ENCODE results near the gene TMEM44.
"Not testable (repeated sequence)": the region's sequence is repeated elsewhere in the genome, so short reads cannot be mapped to it uniquely, and the experiment has no call there.

TMEM44 gene

DNA sequence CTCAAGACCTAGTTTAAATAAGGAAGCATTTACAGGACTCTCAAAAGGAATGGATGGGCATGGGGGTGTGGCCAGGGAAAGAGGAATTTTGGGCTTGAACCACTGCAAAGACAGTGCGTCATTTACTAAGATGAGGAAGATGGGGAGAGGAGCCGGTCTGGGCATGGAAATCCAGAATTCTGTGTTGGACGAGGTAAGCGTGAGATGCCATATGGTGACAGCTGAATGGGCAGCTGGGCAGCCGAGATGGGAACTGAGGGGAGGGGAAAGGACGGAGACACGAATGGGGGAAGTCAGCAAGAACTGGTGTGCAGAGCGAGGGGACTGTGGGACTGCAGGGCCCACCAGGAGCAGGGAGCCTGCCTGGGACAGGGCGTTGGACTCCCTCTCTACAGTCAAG is 24.2 kb downstream of the TMEM44 start:
- no peak for DNase-seq

DNA sequence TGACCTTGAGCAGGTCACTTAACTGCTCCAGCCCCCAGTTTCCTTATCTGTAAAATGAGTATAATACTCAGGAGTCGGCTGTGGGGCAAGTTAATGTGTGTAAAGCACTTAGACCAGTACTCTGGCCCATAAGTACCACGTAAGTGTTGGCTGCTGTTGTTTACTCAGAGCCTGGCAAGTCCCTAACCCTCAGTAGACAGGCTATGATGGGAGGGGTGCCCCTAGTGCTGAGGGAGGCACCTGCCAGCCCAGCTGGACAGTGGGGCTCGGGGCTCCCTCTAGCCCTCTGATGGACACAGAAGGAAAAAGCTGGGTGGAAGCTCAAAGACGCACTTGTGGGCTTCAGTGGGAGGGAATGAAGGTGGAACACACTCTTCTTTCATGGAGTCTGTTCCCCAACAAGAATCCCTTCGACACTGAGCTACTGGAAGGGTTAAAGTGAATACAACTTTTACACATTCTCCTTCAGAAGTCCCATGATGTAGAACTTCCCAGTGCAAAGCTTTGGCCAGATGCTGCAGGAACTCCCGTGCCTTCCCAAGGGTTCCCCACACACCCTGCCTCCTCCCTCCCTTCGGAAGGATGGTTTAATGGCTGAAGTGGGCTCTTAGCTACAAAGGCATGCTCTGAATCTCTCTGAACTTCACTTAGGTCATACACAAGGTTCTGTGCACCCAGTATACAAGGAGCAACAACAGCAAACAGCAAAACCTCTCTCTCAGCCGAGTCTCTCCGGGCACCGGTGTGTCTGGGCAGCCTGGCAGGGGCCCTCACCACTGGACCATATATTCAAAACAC is 25.4 kb downstream of the TMEM44 start:
- DNase-seq: no peak

DNA sequence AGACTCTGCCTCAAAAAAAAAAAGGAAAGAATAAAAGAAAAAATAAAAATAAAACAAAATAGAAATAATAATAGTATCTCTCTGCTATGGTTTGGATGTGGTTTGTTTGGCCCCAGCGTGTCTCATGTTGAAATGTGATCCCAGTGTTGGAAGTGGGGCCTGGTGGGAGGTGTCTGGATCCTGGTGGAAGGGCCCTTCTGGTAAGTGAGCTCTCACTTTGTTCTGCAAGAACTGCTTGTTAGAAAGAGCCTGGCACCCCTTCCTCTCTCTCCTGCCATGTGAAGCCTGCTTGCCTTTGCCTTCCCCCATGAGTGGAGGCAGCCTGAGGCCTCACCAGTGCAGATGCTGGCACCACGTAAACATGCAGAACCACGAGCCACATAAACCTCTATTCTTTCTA is 26.3 kb downstream of the TMEM44 start:
- DNase-seq: no peak

DNA sequence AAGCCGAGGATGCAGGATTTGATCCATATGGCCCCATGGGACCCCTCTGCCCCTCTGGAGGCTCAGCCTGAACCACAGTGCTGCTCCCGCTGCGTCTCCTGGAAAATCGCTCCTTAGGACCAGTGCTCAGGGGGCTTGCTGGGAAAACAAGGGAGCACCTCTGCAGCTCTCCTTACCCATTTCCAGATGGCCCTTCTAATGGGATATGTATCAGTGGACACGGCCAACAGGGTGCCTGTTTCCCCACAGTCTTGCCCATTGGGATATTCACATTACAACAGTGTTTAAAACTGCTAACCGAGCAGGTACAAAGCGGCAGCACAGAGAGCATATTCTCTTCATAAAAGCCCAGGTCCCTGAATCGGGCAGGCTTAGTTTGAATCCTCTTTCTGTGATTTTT is 27.1 kb downstream of the TMEM44 start:
- DNase-seq: no peak

DNA sequence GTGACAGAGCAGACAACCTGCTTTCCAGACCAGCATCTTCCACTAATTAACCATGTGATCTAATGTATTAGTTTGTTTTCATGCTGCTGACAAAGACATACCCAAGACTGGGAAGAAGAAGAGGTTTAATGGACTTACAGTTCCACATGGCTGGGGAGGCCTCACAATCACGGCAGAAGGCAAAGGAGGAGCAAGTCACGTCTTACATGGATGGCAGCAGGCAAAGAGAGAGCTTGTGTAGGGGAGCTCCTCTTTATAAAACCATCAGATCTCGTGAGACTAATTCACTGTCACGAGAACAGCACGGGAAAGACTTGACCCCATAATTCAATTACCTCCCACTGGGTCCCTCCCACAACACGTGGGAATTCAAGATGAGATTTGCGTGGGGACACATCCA is 27.9 kb downstream of the TMEM44 start:
- DNase-seq: not testable (repeated sequence)

DNA sequence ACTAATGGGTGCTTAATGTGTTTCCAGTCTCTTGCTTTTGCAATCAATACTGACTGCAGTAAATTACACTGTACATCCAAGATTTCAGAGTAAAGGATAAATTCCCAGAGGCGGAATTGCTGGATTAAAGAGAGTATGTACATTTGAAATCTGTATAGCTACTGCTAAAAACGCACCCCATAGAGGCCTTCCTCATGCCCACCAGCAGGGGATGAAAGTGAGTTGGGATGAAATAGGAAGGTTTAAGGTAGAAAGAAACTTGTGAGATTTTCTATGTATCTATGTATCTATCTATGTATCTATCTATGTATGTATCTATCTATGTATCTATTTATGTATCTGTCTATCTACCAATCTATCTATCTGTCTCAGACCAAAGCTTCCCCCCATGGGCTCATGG is 28.4 kb downstream of the TMEM44 start:
- DNase-seq: no peak

DNA sequence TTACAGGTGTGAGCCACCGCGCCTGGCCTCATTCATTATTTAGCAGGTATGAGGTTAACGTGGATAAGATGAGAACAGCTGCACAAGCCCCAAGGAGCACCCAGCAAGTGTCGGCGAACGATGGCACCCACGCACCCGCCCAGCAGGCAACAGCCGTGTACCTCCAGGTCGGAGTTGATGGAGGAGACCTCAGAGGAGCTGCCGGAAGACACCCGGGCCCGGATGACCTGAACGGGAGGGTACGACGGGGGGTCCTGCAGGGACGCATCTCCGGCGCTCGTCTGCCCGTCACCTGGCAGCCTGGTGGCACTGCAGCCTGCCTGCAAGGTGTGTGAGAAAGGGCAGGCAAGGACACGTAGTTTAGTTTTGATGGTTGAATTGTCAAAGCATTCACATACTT is 29.1 kb downstream of the TMEM44 start:
- DNase-seq: no peak

DNA sequence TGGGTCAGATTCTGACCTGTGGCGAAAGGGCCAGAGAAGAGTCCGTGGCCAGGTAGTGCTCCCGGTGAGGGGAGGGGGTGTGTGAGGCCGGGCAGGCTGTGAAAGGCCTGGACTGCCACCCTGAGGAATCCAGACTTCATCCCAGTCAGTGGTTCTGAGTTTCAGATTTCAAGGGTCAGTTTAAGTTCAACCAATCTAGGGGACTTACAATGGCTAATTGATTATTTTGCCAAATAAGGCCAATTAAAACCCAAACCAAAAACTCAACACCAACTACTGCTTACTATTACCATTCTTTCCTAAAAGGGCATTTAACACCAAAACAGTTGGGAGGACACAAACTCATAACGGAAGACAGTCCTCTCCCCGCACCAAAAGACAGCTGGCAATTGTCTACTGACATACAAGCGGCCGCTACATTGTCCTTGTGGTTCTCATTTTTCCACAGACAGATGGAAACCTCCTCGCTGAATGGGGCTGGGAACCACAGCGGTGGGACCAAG is 30.5 kb downstream of the TMEM44 start:
- DNase-seq: no peak

DNA sequence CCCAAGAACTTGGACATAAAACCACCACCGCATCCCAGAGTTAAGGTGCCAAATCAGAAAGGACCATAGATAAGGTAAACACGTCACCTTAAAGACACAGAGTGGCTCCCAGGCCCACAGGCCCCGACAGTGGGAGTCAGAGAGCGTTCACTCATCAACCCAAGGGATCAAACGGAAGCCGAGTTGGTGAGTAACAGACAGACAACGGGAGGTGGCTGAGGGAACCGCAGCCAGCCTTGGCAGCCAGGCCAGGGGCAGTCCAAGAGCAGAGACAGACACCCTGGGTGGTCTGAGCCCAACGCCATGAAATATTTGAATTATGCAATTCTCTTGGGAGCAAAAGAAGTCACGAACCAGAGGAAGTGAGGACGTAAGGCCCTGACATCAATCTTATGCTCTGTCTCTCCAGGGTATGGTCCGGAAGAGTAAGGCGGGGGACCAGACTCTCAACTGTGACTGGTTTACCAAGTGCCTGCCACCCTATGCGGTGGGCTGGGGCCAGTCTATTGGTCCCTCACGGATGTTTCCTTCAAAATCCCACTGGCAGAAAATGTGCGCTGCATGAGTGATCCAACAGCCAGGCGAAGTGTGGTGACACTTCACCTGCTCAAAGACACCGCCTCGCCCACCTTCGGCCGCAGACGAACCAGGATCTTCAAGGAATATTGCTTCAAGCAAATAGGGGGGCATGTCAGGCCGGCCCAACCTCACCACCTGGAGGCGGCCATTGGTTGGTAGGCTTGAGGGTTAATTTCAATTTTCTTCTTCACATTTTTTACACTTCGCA is 34.3 kb downstream of the TMEM44 start:
- no peak for DNase-seq

DNA sequence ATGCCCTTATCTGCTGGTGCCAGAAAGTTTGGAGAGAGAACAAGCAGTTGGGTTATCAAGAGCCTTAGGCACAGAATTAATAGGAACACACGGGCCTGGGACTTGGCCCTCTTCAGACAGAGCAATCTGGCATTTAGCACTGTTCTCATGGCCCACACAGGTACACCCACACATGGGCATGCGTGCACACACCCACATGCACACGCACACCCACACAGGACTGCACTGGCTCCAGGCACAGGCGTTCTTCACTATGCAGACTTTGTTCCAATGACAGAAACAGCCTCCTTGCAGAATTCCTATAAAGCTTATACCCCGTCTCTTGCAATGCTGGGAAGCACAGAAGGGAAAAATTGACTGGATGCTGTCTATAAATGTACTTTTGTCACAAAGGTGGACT is 36.3 kb downstream of the TMEM44 start:
- no peak for DNase-seq

DNA sequence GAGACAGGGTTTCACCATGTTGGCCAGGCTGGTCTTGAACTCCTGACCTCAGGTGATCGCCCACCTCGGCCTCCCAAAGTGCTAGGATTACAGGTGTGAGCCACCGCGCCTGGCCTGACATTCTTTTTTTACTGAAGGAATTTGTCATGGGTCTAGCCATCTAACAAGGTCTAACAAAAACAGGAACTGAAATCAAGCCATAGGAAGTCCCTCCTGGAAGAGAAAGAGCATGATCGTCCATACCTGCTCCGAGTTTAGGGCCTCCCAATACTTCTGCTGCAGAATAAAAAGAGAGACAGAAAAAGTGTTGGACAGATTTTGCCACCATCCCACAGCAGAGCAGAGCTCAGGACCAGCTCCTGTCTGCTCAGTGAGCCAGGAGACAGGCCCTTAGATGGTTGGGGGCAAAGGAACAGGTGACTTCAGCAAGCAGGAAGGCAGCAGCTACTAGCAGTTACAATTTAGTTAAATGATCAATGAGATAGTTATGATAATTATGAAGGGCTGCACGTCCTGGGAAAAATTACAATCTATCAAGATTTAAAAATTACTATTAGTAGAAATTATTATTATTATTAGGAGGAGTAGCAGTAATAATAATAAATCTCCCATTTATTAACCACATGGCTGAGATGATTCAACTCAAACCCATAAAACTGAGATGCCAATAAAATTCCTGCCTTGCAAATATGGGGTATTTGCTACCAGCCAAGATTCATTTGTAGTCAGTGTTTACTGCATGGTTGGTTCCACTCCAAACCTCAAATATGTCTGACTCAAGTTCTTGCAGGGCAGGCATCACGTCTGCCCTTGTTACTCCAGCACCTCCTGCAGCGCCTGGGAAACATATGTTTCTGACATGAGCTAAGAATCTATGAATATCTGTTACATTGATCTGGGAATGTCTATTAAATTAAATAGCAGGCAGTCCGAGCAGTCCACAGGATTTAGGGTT is 40.1 kb downstream of the TMEM44 start:
- no peak for DNase-seq

DNA sequence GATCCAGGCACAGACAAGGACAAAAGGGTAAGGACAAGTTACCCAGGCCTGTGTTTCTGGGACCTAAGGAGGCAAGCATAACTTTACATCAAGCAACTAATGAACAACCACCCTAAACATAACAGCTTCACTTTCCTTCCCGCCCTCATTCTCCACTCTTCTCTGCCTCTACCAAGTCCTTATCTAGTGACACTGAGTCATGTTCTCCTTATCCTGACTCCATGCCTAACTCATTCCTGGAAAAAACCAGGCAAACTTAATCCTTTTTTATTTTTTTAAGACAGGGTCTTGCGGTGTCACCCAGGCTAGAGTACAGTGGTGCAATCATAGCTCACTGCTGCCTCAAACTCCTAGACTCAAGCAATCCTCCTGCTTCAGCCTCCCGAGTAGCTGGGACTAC is 44.5 kb downstream of the TMEM44 start:
- DNase-seq: no peak

DNA sequence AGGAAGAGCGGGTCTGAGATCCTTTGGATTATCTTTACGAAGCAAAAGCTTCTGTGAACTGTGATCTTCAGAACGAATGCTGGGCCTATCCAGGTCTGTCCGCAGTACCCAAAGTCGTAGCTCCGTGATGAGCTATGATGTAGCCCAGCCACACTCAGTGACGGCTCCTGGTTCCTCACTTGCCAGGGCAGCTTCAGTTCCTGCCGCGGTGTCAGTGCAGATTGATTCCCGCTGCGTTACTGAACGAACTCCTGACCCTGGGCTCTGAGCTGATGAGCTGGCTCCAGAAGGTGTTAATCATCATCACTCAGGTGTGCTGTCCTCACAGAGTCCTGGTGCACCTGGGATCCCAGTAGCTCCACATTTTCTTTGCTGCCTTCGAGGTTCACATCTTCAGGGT is 45.0 kb downstream of the TMEM44 start:
- no peak for DNase-seq

DNA sequence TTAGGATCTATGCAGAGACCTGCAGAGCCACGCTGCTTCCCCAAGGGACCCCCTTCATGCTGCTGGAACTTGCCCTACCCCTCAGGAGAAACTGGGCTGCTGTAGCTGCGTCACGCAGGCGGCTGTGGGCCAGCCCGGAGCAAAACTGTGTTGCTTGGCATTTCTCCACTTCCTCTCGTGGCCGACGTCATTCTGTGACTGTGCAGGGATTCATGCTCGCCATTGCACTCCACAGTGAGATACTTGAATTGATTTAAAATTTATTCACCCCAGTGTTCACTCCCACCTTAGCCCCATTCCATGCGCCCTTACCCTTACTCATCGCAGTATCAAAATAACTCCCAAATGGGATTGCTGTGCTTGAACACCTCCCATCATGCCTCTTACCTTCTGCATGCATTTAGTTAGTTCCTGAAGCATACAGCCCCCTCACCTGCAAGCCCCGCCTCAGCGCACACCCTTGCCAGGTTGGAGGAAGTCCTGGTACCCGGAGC is 45.7 kb downstream of the TMEM44 start:
- no peak for DNase-seq

DNA sequence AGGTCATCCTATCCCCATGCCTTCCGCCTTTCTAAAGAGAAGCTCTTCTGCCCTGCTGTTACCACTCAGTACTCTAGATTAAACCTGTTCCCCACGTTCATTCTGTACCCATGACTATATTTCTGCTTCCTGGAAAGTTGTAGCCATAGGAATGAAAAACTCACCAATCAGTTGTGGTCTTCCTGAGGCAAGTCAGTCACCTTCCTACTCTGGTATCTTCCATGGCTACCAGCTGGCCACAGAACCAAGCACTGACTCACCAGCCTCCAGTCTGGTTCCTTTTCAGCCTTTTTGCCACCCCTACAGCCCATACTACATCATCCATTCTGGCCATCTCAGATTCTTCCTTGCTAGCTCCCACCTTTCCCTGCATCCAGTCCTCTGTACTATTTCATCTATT is 46.4 kb downstream of the TMEM44 start:
- no peak for DNase-seq

DNA sequence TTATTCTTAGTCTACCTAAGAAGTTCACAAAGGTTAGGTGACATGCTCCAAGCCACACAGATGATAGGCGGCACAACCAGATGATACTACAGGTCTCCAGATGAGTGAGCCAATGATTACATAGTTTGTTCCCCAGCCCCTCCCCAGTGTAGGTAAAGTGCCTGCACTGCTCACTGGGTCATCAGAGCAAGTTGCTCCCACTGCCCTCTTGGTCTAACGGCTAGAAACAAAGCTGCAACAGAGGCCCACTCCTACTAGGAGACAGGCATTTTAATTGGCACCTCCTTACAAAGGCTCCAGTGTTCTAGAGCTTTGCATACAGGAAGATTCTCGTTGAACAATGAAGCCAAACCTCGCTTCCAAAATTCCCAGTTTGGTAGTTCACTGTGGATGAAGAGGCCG is 47.3 kb downstream of the TMEM44 start:
- no peak for DNase-seq

DNA sequence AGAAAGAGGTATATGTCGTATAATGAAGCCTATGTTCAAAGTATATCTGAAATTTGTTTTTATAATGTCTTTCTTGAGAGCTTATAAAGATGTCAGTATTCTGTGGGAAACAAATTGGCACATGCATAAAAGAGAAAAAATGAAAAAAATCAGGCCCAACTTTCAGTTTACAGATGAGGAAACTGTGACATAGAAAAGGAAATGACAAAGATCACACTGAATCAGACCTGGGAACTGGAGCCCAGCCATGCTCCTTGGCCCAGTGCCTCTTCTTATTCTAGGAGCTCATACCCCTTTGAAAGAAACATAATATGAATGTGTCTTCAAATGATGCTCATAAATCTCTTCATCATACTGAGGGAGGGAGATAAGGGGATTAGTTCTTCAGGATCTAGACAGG is 48.4 kb downstream of the TMEM44 start:
- DNase-seq: peak in 1 of 5 donors; percentile 53

DNA sequence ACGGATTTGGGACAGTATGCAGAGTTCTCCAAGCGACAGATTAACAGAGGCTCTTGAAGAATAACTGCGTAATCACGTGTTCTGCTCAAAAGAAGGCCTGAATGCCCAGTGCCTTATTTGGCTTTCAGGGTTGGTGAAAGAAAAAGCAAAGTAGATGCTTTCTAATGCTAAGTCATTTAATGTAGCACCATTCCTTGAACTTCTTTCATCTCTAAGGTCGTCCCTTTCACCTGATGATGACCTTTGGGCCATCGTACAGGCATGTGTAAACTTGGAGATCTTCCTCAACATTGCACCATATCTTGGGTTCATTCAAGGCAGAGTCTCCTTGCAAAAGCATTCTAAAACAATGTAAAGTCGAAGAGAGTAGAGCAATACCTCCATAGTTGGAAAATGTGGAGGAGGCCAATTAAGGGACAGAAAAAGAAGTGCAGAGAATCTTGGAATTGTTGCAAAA is 48.9 kb downstream of the TMEM44 start:
- DNase-seq: no peak

DNA sequence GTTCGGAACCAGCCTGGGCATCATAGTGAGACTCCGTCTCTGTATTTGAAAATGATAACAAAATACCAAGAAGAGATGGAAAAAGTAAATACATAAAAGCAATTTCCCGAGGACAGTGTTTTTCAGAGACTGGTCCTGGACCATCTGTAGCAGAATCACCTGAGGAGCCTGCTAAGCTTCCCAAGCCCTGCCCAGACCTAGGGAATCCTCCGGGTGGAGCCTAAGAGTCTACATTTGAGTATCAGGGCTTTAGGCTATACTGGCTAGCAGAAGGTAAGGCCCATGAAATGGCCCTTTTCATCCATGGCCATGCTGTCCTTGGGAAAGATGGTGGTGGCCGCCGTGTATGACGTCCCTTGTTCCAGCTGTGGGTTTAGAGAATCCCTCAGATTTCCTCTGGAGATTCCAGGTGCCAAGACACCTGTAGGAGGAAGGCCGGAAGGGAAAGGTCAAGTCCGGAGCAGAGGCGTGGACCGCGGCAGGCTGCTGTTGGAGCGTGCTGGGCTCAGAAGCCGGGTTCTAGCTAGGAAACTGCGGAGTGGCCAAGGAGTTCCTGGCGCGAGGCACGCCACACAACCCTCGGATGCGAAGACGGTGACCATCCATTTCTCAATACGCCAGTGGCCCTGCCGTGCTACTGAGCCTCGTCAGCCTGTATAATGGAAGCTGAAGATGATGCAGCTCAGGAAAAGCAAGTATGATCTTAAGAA is 50.9 kb downstream of the TMEM44 start:
- DNase-seq: no peak

DNA sequence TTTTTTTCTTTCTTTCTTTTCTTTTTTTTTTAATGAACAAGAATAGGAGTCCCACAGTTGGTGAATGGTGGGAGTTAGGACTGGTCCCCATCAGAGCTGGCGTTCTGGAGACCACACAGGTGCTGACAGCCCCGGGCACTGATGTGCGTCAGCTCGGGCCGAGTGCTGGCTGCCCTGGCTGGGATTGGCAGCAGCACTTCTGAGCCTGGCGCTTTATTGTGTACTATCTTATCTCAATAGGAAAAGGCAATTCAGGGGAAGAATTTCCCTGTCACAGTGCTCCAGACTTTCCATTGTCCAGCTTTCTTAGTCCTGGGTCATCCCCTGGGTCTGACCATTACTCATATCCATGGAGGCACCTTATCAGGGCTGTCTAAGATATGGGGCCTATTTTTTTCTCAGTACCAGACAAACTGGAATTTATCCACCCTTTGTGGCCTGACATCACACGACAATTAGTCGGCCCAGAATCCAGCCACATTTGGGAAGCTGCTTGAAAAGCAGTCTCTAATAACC is 54.1 kb downstream of the TMEM44 start:
- DNase-seq: no peak

DNA sequence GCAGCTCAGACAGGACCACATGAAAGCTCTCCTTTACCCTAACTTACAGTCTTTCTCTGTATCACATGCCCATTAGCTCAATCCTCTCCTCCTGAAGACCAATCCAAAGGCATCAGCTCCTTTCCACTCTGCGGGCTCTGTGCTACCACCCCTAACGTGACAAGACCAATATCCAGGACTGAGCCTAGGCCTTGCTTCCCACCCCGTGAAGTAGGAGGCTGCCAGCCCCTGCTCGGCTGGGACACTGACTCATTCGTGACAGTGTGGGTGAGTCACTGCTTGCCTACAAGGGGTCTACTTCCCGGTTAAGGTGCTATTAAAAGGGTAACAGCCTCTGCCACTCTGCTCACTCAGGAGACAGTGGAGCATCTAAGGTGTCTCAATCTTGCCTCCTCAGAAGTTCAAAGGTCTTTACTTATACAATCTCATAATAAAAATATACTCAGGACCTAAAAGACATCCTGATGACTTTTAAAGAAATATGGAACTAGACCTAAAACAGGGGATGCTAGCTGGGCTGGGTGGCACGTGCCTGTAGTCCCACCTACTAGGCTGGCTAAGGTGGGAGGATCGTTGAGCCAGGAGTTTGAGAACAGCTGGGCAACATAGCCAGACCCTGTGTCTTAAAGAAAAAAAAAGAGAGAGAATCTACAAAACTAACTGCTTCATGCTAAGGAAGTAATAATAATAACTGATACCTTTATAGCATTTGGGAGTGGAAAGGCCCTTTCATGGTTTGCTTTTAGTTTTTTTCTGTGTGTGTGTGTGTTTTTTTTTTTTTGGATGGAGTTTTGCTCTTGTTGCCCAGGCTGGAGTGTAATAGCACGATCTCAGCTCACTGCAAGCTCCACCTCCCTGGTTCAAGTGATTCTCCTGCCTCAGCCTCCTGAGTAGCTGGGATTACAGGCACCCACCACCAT is 55.0 kb downstream of the TMEM44 start:
- DNase-seq: no peak

Measured in T-helper 1 cell (primary cell).